OCI-LY7 (cell line): ENCODE results near the gene KRT26. TPM values are rescaled to one million over a fixed set of nuclear protein-coding genes. Genes with fewer than 3 reads are reported as not detected.
A peak's percentile ranks its signal among the peaks of the same experiment; 100 is the strongest.

Experiments
- BruUV-seq: library from RNA; stranded (reverse); fragments of 400-500 nt; replicated peaks from 2 replicates; lab custom pipeline; 2021; lab: Mats Ljungman, UMichigan
- CTCF ChIA-PET: fragments of 300-600 bp; sonication (Branson Sonifier 250); formaldehyde crosslinking; loops from one replicate; lab custom pipeline; 2022; ENCODE audit warnings: antibody characterized with exemption; ENCODE audit not compliant: unreplicated experiment; lab: Charles Lee
- POLR2A ChIA-PET: fragments of 300-600 bp; sonication (Branson Sonifier 250); formaldehyde crosslinking; loops from one replicate; lab custom pipeline; 2022; ENCODE audit warnings: antibody characterized with exemption; lab: Charles Lee
- DNase-seq: peaks from one replicate; pipeline ENCODE4 v3.0.0-alpha.2; 2015; ENCODE audit warnings: low spot score
- H2AFZ ChIP-seq: fragments of 200-600 bp; sonication (generic), shearing (Covaris generic); 2 replicates; pipeline ENCODE4 v1.6.1; 2014; ENCODE audit warnings: mild to moderate bottlenecking, antibody characterized with exemption, low read length, moderate library complexity
- H3K27ac ChIP-seq: fragments of 200-600 bp; sonication (generic); 2 replicates; pipeline ENCODE4 v1.5.1; 2014; ENCODE audit warnings: mixed run types, low read depth, mild to moderate bottlenecking, moderate library complexity, low read length, inconsistent platforms; ENCODE audit not compliant: poor library complexity, severe bottlenecking
- H3K36me3 ChIP-seq: fragments of 200-600 bp; sonication (generic); 2 replicates; pipeline ENCODE4 v1.6.1; 2014; ENCODE audit warnings: mild to moderate bottlenecking, antibody characterized with exemption, low read length, moderate library complexity, mixed read lengths; ENCODE audit not compliant: insufficient read depth
- H3K4me1 ChIP-seq: fragments of 200-600 bp; sonication (generic); 2 replicates; pipeline ENCODE4 v1.5.1; 2014; ENCODE audit warnings: mild to moderate bottlenecking, low read length; ENCODE audit not compliant: insufficient read depth, poor library complexity, severe bottlenecking
- H3K4me2 ChIP-seq: fragments of 200-600 bp; sonication (generic); 2 replicates; pipeline ENCODE4 v1.6.1; 2014; ENCODE audit warnings: mild to moderate bottlenecking, low read length
- H3K4me3 ChIP-seq: fragments of 200-600 bp; sonication (generic); 2 replicates; pipeline ENCODE4 v1.5.1; 2014; ENCODE audit warnings: mild to moderate bottlenecking, low read depth, low read length; ENCODE audit not compliant: poor library complexity, severe bottlenecking
- H3K79me2 ChIP-seq: fragments of 200-600 bp; sonication (generic); 2 replicates; pipeline ENCODE4 v1.6.1; 2016; ENCODE audit warnings: low read depth, mild to moderate bottlenecking, low read length, moderate library complexity, mixed read lengths; ENCODE audit not compliant: insufficient read depth
- H3K9me2 ChIP-seq: fragments of 200-600 bp; sonication (generic); 2 replicates; pipeline ENCODE4 v1.6.1; 2016; ENCODE audit warnings: mild to moderate bottlenecking, low read length, mixed read lengths; ENCODE audit not compliant: insufficient read depth
- H3K9me3 ChIP-seq: fragments of 200-600 bp; sonication (generic); 2 replicates; pipeline ENCODE4 v1.6.1; 2014; ENCODE audit warnings: mild to moderate bottlenecking, mixed run types, low read length, mixed read lengths
- H4K20me1 ChIP-seq: fragments of 200-600 bp; sonication (generic); 2 replicates; pipeline ENCODE4 v1.6.1; 2014; ENCODE audit warnings: mild to moderate bottlenecking, antibody characterized with exemption, low read length, moderate library complexity, mixed read lengths; ENCODE audit not compliant: insufficient read depth
- CTCF ChIP-seq: fragments of 200-600 bp; sonication (generic); conservative IDR thresholded peaks from 2 replicates; pipeline ENCODE4 v1.5.1; 2014; ENCODE audit warnings: mild to moderate bottlenecking, antibody characterized with exemption, low read length, moderate library complexity, mixed read lengths
- EZH2phosphoT487 ChIP-seq: fragments of 200-600 bp; sonication (generic); IDR thresholded peaks from 2 replicates; pipeline ENCODE4 v1.6.1; 2018; ENCODE audit warnings: low read depth, borderline replicate concordance, mild to moderate bottlenecking, mixed run types, antibody characterized with exemption, low read length, moderate library complexity, mixed read lengths
- intact Hi-C: fragments of 100-400 bp; cut with micrococcal nuclease; formaldehyde crosslinking; loops from one replicate; pipeline ENCODE4 v1.10.0; 2022; ENCODE audit not compliant: unreplicated experiment
- total RNA-seq, 2 experiments: library from RNA; depleted of rRNA in 1 of 2; stranded (reverse); fragments of >200 nt in 1 of 2; shearing (Covaris generic) in 1 of 2; gene quantifications; 2 replicates each; pipeline ENCODE4 v1.2.3, GENCODE V29; 2014 to 2022

The KRT26 gene
- total RNA-seq, 2 experiments from 2014 or later = not detected

- peak overlapping the region; percentile 91 for H3K4me2 ChIP-seq
- no TSS peak for BruUV-seq
- H3K36me3 ChIP-seq = peaks cover 16% of the 10 kb centered on the region
- peaks cover 8% of the 10 kb centered on the region for H3K4me1 ChIP-seq
- H3K27ac ChIP-seq = peak overlapping the region; percentile 56
- TF ChIP-seq CTCF (no peak), EZH2phosphoT487 (no peak)
- no peaks in the 10 kb centered on the region for H3K9me2 ChIP-seq
- peaks cover 9% of the 10 kb centered on the region; the same call in 1 of the 2 replicates for H3K79me2 ChIP-seq
- H3K9me3 ChIP-seq = no peaks in the 10 kb centered on the region
- ChIA-PET CTCF (no interaction called here), POLR2A (interaction anchor here (0.6 to 1.7 kb wide), 4 partner anchors 14 to 869 kb away, joined by 3 to 7 read pairs (median 3); no protein-coding TSS in a partner anchor)
- no peaks in the 10 kb centered on the region for H4K20me1 ChIP-seq
- intact Hi-C loops = no loop called here
- DNase-seq = peak; percentile 84
- peak overlapping the region; percentile 98 for H2AFZ ChIP-seq
- H3K4me3 ChIP-seq = peak overlapping the region; percentile 78
Measured at GRCh38 chr17:40818733-40819527, 46.9 kb upstream of the KRT26 start.

GRCh38 chr17:40818343-40818732 lies 46.3 kb upstream of the KRT26 start:
- H3K79me2 ChIP-seq = peaks cover 9% of the 10 kb centered on the region; the same call in 1 of the 2 replicates
- TF ChIP-seq EZH2phosphoT487 (no peak), CTCF (no peak)

More at GRCh38 chr17:40818343-40818732, 46.3 kb upstream of the KRT26 start:
- CTCF ChIA-PET = no interaction called here
- POLR2A ChIA-PET = interaction anchor here (0.9 to 1.7 kb wide), 2 partner anchors 15 to 870 kb away, joined by 3 to 7 read pairs; no protein-coding TSS in a partner anchor
- peak overlapping the region; percentile 78 for H3K4me3 ChIP-seq
- H3K36me3 ChIP-seq = peaks cover 16% of the 10 kb centered on the region
- H2AFZ ChIP-seq = peak overlapping the region; percentile 73
- no peak for DNase-seq
- H4K20me1 ChIP-seq = no peaks in the 10 kb centered on the region
- BruUV-seq = TSS peak; percentile 97
- no peaks in the 10 kb centered on the region for H3K9me3 ChIP-seq
- peaks cover 8% of the 10 kb centered on the region for H3K4me1 ChIP-seq
- H3K9me2 ChIP-seq = no peaks in the 10 kb centered on the region
- intact Hi-C loops = no loop called here
- H3K4me2 ChIP-seq = peak overlapping the region; percentile 91
- H3K27ac ChIP-seq = peak overlapping the region; percentile 56
